AG20443 (cell line): Measurements from ENCODE around the gene PTGFRN.
"Not testable (repeated sequence)": the region's sequence is repeated elsewhere in the genome, so short reads cannot be mapped to it uniquely, and the experiment has no call there.

Source experiments
- DNase-seq: peaks from one replicate; pipeline ENCODE4 v3.0.0; 2012; ENCODE audit warnings: low spot score, mixed read lengths

Gene PTGFRN

GRCh38 chr1:116916533-116917445 is 7.1 kb downstream of the PTGFRN start:
- no peak for DNase-seq

DNA sequence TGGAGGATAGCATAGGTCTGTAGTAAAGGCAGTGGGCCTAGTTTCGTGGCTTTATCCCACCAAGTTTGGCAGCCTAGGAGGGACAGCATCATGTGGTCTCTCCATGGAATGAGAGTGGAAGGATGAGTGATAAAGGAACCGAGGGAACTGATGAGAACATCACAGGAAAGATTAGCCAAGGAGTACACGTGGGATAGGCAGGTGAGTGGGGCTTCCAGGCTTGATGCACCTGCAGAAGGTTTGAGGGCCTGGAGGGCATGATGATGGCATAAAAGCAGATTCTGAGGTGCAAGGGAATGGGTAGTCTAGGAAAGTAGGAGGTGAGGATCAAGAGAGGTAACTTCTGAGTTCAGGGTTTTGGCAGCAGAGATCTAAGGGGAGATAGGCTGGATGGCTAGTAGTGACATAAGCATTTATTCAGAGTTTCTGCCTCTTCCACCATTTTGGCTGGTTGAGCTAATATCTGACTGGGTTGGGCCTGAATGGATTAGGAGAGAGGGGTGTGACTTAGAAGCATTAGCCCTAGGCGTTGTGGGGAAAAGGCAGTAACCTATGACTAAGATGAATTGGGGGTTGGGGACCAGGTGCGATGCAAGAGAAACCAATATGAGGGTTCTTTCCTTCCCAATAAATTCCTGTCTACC is 9.1 kb downstream of the PTGFRN start:
- DNase-seq, result no peak

GRCh38 chr1:116919802-116920201 is 10.1 kb downstream of the PTGFRN start:
- no peak for DNase-seq

- DNase-seq, result no peak
Observed at GRCh38 chr1:116920211-116920610, 10.5 kb downstream of the PTGFRN start.

DNA sequence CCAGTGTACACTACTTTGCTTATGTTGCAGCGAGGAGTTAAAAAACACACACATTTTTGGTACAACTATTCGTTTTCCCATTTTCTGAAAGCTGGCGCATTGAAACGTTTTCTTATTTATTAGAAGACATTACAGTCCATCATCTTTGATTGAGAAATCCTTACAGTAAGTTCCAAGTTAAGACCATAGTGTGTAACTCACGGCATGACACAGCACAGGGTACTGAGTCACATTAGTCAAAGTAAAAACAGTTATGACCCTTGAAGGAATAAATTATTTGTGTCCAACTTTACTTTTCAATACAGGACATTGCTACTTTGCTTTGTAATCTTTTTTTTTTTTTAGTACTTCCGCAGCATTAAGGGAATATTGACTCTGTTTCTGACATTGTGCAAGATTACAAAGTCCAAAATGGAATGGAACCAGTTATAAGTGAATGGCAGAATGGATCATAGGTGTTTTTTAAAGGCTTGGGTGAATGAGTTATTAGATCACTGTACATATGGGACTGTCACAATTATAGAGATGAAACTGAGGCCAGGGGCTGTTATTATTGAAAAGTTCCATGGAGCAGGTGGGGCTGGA is 11.7 kb downstream of the PTGFRN start:
- no peak for DNase-seq

GRCh38 chr1:116921937-116922336 is 12.2 kb downstream of the PTGFRN start:
- DNase-seq, result no peak

DNA sequence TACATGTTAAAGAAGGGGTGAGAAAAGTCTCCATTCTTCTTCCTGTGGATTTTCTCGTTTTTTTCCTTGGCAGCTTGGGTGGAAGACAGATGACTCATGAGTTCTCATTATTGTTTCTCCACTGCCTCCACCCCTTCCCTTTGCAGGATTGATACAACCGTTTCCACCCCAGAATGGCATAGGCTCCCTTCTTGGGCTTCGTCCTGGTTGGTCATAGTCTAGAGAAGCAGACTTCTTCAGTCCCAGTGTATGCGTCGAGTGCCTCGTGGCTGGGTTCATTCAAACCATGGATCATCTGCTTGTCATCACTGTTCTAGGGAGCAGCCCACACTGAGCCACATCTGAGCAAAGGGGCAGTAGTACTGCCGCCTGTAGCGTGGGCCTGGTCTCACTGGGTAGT is 13.7 kb downstream of the PTGFRN start:
- DNase-seq, result peak; percentile 69

- DNase-seq, result no peak
Observed at GRCh38 chr1:116927049-116927798, 17.5 kb downstream of the PTGFRN start.

DNA sequence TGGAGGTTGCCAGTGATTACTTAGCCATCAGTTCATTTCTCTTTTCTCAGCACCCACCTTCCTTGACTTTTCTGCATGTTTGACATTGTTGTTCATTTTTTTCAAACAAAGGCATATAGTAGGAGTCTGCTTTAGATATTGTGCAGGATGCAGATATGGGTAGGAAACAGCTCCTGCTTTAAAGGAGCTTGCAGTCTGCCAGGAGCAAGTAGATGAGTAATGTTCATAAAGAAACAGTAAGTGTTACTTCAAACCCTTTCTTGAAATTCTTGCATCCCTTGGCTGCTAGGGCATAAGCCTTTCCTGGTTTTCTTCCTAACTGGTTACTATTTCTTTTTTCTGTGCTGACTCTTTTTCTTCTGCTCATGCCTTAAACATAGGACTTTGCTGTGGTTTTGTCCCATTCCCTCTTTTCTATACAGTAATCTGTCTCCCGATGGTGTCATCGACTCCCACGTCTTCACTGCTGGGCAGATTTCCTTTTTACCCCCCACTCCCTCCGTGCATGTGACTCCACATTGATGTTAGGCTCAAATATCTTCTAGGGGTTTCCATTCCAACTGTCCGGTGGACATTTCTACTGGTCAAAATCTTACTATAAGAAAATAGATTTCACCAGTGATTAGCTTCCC is 20.4 kb downstream of the PTGFRN start:
- DNase-seq, result no peak

- no peak for DNase-seq
Observed at GRCh38 chr1:116931016-116931918, 21.6 kb downstream of the PTGFRN start.

DNA sequence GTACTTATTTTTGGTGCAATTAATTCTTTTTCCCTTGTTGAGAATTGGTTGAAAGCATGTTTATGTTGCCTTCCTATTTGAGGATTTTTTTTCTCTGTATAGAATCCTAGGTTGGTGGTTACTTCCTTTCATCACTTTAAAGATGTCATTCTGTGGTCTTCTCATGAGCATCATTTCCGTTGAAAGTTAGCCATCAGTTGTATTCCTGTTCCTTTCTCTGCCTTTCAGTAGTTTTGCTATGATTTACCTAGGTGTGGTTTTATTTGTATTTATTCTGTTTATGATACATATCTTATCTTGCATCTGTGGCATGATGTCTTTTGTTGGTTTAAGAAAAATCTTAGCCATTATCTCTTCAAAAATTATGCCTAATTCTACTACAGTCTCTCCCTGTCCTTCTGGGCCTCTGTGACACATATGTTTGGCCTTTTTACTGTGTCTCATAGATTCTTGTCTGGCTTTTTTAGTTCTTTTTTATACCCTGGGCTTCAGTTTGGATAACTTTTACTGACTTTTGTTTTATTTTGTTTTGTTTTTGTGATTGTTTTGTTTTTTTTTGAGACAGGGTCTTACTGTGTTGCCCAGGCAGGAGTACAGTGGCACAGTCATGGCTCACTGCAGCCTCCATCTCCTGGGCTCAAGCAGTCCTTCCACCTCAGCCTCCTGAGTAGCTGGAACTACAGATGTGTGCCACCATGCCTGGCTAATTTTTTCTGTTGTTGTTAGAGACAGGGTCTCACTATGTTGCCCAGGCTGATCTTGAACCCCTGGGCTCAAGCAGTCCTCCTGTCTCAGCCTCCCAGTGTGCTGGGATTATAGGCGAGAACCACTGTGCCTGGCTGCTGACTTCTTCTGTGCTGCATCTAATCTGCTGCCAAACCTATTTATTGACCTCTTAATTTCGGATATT is 24.1 kb downstream of the PTGFRN start:
- DNase-seq, result no peak

GRCh38 chr1:116934586-116935207 is 25.0 kb downstream of the PTGFRN start:
- no peak for DNase-seq

GRCh38 chr1:116938216-116938615 is 28.5 kb downstream of the PTGFRN start:
- DNase-seq, result no peak

DNA sequence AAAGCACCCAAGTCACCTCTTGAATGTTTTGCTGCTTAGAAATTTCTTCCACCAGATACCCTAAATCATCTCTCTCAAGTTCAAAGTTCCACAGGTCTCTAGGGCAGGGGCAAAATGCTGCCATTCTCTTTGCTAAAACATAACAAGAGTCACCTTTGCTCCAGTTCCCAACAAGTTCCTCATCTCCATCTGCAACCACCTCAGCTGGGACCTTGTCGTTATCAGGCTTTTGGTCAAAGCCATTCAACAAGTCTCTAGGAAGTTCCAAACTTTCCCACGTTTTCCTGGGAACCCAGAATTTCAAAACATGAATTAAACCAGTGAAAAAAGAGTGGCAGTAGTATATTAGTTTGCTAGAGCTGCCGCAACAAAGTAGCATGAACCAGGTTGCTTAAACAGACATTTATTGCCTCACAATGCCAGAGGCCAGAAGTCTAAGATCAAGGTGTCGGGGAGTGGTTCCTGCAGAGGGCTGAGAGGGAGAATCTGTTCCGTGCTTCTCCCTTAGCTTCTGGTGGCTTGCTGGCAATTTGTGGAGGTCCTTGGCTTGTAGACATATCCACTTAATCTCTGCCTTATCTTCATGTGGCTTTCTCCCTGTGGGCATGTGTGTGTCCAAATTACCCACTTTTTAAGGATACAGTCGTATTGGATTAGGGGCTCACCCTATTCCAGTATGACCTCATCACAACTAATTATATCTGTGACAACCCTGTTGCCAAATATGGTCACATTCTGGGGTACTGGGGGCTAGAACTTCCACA is 30.2 kb downstream of the PTGFRN start:
- DNase-seq, result not testable (repeated sequence)

DNA sequence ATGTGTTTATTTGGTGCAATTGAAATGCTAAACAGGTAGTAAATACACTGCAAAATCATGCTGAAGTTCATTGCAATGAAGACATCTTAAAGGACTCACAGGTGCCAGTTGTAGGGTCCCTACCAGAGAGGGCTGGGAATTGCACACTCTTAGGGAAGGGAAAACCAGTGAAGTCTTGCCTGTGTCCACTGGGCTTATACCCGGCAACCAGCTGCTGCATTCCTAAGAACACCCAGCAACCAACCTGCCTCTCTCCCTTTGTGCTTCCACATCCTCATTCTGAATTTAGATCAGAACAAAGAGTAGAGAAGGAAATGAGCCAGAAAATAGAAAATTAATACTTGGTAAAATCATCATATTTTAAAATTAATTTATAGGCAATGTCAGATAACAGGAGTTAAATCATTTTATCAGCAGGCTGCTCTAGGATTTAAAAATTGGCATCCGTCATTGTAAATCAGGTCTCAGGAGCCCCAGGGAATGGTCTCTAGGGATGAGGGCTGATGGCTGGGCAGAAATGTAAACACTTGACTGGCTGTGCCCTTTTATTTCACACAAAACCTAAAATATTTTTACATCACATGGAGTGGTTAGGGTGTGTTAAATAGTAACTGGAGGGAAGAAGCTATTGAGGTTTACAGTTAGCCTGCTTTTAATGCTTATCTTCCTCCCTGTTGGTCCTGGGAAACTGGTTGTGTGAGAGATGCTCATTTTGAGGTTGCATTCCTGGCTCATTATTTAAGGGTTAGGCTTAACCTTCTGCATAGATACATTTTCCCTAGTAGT is 31.3 kb downstream of the PTGFRN start:
- no peak for DNase-seq

DNA sequence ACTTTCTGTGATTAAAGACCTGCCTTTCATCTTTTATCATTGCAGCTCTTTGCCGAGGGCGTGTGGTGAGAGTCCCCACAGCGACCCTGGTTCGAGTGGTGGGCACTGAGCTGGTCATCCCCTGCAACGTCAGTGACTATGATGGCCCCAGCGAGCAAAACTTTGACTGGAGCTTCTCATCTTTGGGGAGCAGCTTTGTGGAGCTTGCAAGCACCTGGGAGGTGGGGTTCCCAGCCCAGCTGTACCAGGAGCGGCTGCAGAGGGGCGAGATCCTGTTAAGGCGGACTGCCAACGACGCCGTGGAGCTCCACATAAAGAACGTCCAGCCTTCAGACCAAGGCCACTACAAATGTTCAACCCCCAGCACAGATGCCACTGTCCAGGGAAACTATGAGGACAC is 32.0 kb downstream of the PTGFRN start:
- DNase-seq, result no peak

DNA sequence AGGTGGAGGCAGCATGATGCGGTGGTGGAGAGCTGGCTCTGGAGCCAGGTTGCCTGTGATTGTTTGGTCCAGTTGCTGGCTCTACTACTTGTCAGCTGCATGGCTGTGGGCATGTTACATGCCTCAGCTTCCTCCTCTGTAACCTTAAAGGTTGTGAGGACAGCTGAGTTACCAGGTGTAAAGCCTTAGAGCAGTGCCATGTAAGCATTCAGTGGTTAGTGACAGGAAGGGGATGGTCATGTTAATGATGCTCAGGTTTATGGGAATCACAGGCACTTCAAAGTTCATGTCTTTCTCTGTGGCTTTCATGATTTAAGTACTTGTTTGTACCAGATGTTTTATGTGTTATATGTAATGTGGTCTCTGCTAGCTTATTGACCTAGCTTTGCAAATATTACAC is 32.6 kb downstream of the PTGFRN start:
- DNase-seq, result no peak

GRCh38 chr1:116943438-116943837 is 33.7 kb downstream of the PTGFRN start:
- DNase-seq, result peak; percentile 18
